Muscle layer of duodenum (tissue), 2 donors: ENCODE data around the gene PLD5.
"Not testable (repeated sequence)": the region's sequence is repeated elsewhere in the genome, so short reads cannot be mapped to it uniquely, and the experiment has no call there.

Experiments used
- H3K27ac ChIP-seq: one replicate; pipeline ENCODE4 v1.7.0; 2013; ENCODE audit warnings: mild to moderate bottlenecking, low read length
- H3K27me3 ChIP-seq: one replicate; pipeline ENCODE4 v1.7.0; 2013; ENCODE audit warnings: low read depth, mild to moderate bottlenecking, control low read depth, low read length
- H3K36me3 ChIP-seq, 2 donors: one replicate each; pipeline ENCODE4 v1.7.0; 2013; ENCODE audit warnings: low read length in 2 of 2, control low read depth in 1 of 2, mild to moderate bottlenecking in 1 of 2; ENCODE audit not compliant: insufficient read depth in 2 of 2, control insufficient read depth in 1 of 2
- H3K4me1 ChIP-seq, 2 donors: one replicate each; pipeline ENCODE4 v1.7.0; 2013; ENCODE audit warnings: low read length in 2 of 2, mild to moderate bottlenecking in 2 of 2, control low read depth in 1 of 2, moderate library complexity in 1 of 2; ENCODE audit not compliant: insufficient read depth in 2 of 2, control insufficient read depth in 1 of 2
- H3K4me3 ChIP-seq, 2 donors: one replicate each; pipeline ENCODE4 v1.7.0; 2013; ENCODE audit warnings: low read length in 2 of 2, low read depth in 1 of 2, mild to moderate bottlenecking in 1 of 2
- H3K9me3 ChIP-seq, 2 donors: one replicate each; pipeline ENCODE4 v1.7.0; 2013; ENCODE audit warnings: low read length in 2 of 2, control low read depth in 1 of 2, mild to moderate bottlenecking in 1 of 2; ENCODE audit not compliant: control insufficient read depth in 1 of 2
- donor health status: healthy.

Gene PLD5

DNA sequence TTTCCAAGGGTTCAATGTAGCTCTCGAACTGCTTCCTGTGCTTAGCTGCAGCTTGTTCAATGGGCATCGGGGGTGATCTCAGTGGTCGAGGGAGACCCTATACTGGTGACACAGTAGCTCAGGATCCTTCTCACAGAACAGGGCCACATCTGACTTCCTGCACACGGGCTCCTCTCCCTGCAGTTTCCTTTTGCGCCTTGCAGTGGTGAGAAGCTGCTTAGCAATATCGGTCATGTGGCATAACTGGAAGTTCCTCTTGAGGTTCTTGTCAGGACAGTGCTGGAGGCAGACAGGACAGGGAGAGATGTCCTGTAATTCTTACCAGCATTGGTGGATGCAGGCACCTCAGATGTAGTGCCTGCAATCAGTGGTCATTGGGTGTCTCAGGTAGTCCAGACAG, 385.1 kb downstream of the PLD5 start:
- Histone ChIP-seq H3K9me3 (no peaks in the 10 kb centered on the region), H3K36me3 (no peaks in the 10 kb centered on the region), H3K27me3 (no peaks in the 10 kb centered on the region), H3K27ac (no peak overlapping the region), H3K4me1 (no peaks in the 10 kb centered on the region), H3K4me3 (no peak overlapping the region)

DNA sequence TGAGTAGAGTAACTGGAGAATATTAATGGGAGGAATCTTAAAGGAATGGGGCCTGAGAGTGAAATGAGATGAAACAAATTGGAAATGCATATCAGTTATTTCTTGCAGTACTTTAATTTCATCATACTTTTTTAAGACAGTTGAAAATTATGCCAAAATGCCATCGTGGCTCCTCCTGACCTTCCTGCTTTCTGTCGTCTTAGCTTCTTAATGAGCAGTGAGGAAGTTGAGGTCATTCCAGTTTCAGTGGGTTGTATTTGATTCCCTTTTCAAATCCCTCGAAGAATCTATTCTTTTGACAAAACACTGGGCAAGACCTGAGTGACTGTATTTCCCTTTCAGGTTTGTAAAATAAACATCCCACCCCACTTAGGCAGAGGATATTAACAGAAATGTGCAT, 390.7 kb downstream of the PLD5 start:
- Histone ChIP-seq H3K36me3 (no peaks in the 10 kb centered on the region), H3K27me3 (no peaks in the 10 kb centered on the region)

DNA sequence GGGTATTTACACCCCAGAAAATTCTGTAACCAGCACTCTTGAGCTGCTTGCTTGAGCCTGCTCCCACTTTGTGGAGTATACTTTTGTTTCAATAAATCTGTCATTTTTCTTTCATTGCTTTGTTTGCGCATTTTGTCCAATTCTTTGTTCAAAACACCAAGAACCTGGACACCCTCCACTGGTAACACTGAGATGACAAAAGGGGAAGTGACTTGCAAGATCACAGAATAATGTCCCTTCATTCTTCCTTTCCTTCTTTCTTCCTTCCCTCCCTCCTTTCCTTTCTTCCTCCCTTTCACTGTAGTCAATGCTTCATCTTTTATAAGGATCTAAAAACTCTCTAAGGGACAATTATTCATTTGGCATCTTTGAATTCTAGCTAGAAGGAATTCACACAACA, 391.1 kb downstream of the PLD5 start:
- Histone ChIP-seq H3K4me1 (no peaks in the 10 kb centered on the region), H3K36me3 (no peaks in the 10 kb centered on the region), H3K4me3 (no peak overlapping the region), H3K27me3 (no peaks in the 10 kb centered on the region), H3K27ac (no peak overlapping the region), H3K9me3 (peaks cover 0 to 3% of the 10 kb centered on the region in 2 donors)

More for the DNA sequence above, 390.7 kb downstream of the PLD5 start:
- H3K27ac ChIP-seq, result no peak overlapping the region
- H3K4me1 ChIP-seq, result no peaks in the 10 kb centered on the region
- no peak overlapping the region for H3K4me3 ChIP-seq
- H3K9me3 ChIP-seq, result peaks cover 0 to 3% of the 10 kb centered on the region in 2 donors

DNA sequence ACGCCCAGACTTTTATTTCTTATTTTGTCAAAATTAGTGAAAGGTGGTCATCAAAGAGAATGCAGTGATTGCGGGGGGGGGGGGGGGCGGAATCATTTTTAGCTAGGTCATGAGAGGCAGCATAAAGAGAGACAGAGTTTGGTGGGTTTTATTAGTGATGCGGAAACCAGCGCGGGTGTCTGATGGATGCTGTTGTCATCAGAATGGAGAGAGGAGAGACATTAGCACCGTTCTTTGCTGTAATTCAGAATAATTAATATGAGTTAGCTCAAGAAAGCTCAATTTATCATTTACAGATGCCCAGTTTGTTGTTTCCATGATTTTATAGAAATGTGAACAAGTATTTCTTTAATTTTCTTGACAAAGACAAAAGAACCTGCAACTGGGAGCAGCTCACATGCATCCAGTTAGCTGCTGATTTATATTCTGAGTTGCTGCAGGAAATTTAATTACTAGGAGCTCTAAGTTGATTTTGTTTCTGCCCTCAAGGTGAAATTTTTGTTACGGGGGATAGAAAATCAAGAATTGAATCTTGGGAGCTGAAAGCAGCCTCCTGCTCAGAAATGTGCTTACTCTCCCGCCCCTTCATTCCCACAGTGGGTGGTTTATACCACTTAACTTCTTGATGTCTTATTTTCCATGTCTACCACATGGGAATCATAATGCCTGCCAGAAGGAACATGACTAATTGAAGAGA, 392.2 kb downstream of the PLD5 start:
- Histone ChIP-seq H3K27ac (no peak overlapping the region), H3K36me3 (no peaks in the 10 kb centered on the region), H3K9me3 (peaks cover 0 to 3% of the 10 kb centered on the region in 2 donors), H3K27me3 (no peaks in the 10 kb centered on the region), H3K4me3 (no peak overlapping the region), H3K4me1 (no peaks in the 10 kb centered on the region)

DNA sequence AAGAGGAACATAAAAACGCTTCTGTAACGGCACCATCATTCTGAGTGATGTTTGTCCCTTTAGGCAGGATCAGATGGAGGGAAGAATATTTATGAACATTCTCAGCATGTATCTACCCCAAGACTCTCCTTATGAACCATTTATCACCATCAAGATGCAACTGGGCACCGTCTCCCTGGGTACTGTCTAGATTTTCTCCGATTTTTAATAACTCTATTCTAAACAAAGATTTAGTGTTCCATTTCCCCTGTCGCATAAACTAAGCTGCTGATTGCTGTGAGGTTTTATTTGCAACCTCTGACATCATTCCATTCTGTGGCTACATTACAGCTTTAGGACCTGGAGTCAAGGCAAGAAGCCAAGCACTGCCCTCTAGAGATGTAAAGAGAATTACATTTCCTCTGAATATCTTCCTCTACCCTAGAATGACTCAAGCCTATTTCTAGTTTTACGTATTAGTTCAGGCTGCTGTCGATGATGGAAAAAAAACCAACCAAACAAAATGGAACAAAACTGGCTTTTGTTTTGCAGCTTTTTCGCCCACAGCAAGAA, 395.5 kb downstream of the PLD5 start:
- H3K4me3 ChIP-seq, result no peak overlapping the region
- no peak overlapping the region for H3K27ac ChIP-seq
- no peaks in the 10 kb centered on the region for H3K27me3 ChIP-seq
- H3K36me3 ChIP-seq, result no peaks in the 10 kb centered on the region
- peaks cover 0 to 3% of the 10 kb centered on the region in 2 donors for H3K9me3 ChIP-seq
- no peaks in the 10 kb centered on the region for H3K4me1 ChIP-seq

DNA sequence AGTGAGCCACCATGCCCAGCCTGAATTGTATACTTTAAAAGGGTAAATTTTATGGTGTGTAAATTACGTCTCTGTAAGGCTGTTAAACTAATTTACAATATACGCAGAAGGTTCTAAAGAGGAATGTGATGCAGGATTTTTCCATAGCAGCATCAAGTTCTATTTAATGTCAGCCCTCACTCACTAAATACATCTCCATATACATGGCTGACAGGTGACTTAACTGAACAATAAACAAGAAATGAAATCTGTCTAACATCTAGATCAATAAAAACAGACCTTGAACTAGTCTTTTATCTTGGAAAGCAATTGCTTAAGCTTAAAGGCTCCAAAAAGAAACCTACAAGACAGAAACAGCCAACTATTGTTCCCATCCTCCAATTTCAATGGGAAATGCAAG, 404.1 kb downstream of the PLD5 start:
- H3K4me1 ChIP-seq, result no peaks in the 10 kb centered on the region
- no peak overlapping the region for H3K4me3 ChIP-seq
- no peaks in the 10 kb centered on the region for H3K36me3 ChIP-seq
- H3K27me3 ChIP-seq, result no peaks in the 10 kb centered on the region
- H3K9me3 ChIP-seq, result no peaks in the 10 kb centered on the region
- H3K27ac ChIP-seq, result no peak overlapping the region

DNA sequence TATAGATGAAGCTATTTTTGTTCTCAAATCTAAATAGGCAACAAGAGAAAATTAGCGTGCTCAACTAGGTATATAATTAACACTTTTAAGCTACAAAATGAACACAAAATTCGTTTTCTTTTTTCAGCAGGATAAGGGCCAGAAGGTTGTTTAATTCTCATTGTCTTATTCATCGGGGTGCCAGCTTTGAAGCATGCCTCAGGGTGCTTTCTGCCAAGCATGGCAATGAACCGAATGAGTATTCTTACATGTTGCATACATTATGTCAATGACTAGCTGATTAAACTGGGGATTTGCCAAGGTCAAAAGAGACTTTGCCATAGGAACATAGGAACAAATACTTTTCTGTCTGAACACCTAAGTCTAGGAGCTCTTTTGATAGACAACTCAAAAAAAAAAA, 423.6 kb downstream of the PLD5 start:
- Histone ChIP-seq H3K27me3 (no peaks in the 10 kb centered on the region), H3K27ac (no peak overlapping the region), H3K4me1 (no peaks in the 10 kb centered on the region), H3K4me3 (no peak overlapping the region), H3K36me3 (no peaks in the 10 kb centered on the region), H3K9me3 (no peaks in the 10 kb centered on the region)

DNA sequence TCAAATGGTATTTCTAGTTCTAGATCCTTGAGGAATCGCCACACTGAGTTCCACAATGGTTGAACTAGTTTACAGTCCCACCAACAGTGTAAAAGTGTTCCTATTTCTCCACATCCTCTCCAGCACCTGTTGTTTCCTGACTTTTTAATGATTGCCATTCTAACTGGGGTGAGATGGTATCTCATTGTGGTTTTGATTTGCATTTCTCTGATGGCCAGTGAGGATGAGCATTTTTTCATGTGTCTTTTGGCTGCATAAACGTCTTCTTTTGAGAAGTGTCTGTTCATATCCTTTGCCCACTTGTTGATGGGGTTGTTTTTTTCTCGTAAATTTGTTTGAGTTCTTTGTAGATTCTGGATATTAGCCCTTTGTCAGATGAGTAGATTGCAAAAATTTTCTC, 427.2 kb downstream of the PLD5 start:
- not testable (repeated sequence) for H3K4me1 ChIP-seq, H3K36me3 ChIP-seq, H3K9me3 ChIP-seq, H3K4me3 ChIP-seq, H3K27me3 ChIP-seq, H3K27ac ChIP-seq

DNA sequence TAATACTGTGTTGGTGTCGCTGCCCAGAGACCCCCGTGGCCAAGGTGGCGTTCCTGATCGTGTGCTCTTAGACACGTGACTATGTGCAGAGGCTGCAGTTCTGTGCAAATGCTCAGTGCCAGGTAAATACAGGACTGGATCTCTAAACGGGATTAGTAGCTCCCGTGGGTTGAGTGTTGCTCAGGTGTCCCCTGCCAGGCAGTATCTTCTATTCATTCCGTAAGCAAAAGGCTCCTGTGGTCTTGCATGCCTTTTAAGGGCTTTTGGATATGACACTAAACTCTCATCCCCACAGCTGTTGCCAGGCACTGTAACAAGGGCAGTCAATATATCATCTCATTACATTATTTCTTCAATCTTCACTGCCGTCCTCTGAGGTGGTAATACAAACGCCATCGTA, 431.4 kb downstream of the PLD5 start:
- H3K27ac ChIP-seq, result no peak overlapping the region
- H3K4me3 ChIP-seq, result no peak overlapping the region
- no peaks in the 10 kb centered on the region for H3K4me1 ChIP-seq
- no peaks in the 10 kb centered on the region for H3K9me3 ChIP-seq
- H3K27me3 ChIP-seq, result no peaks in the 10 kb centered on the region
- H3K36me3 ChIP-seq, result no peaks in the 10 kb centered on the region

DNA sequence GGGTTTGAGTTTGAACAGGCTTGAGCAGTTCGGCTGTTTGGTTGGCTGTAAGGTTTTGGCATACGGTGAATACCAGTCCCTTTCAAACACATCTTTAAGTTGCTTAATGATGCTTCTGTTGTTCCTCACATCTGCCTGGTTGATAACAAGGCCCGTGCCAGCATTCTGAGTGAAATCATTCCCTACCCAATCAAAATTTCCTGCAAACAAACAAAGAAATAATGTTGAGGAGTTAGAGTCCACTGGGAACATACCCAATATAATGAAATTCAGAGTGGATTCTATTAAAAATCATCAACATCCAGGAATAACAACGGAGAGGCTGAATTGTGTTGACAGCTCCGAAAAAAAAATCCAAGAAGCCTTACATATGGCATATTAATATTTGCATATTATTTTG, 434.6 kb downstream of the PLD5 start:
- no peak overlapping the region for H3K27ac ChIP-seq

DNA sequence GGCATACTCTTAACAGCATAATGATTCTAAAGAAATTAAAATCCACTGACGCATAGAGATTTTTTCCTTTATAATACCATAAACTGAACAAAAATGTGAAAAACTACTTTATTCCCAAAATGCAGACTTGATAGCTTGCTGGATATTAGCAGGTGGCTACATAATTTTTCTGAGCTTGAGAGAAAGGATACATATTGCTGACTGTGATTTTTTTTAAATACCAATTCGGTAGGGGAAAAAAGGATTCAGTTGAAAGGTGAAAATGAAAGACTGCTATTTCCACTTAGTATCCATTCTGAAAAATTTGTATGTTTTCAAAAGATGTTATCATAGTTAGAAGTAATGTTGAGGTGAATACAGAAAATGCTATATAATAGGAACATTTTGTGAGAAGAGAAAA, 435.6 kb downstream of the PLD5 start:
- Histone ChIP-seq H3K36me3 (no peaks in the 10 kb centered on the region), H3K27me3 (no peaks in the 10 kb centered on the region), H3K4me1 (no peaks in the 10 kb centered on the region), H3K4me3 (no peak overlapping the region), H3K9me3 (no peaks in the 10 kb centered on the region), H3K27ac (no peak overlapping the region)

More for the DNA sequence above, 434.6 kb downstream of the PLD5 start:
- H3K36me3 ChIP-seq, result no peaks in the 10 kb centered on the region
- no peak overlapping the region for H3K4me3 ChIP-seq
- no peaks in the 10 kb centered on the region for H3K27me3 ChIP-seq
- no peaks in the 10 kb centered on the region for H3K9me3 ChIP-seq
- no peaks in the 10 kb centered on the region for H3K4me1 ChIP-seq

DNA sequence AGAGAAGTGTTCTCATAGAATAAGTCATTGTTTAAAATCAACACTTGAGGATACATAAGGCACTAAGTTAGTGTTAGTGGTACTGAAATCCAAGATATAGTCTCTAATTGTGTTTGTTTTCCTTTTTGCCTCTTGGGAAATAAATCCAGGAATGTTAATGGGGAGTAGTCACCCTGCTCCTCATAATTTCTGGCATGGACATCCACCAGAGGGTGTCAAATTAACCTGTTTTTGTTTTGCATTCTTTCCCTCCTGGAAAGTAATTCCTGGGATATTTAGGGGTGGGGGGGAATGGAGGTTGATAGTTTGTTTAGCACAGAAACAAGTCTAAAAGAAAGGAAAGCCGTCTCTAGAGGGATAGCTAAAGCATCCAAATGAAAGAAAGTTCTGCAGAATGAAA, 437.8 kb downstream of the PLD5 start:
- Histone ChIP-seq H3K27me3 (no peaks in the 10 kb centered on the region), H3K4me3 (no peak overlapping the region), H3K9me3 (no peaks in the 10 kb centered on the region), H3K27ac (no peak overlapping the region), H3K4me1 (no peaks in the 10 kb centered on the region), H3K36me3 (no peaks in the 10 kb centered on the region)
